HepG2 (cell line): Measurements from ENCODE around the gene TBC1D1. TPM values are rescaled to one million over a fixed set of nuclear protein-coding genes. Genes with fewer than 3 reads are reported as not detected.
A peak's percentile ranks its signal among the peaks of the same experiment; 100 is the strongest.

Experiments used
- ATAC-seq: fragments of 200-7000 bp; cut with Tn5 transposase; 3 replicates; pipeline ENCODE4 v1.9.1; 2020; ENCODE audit warnings: mild to moderate bottlenecking, moderate library complexity
- BruUV-seq: library from RNA; stranded (reverse); fragments of 400-500 nt; replicated peaks from 2 replicates; lab custom pipeline; 2021; lab: Mats Ljungman, UMichigan
- CTCF ChIA-PET: fragments of 300-600 bp; formaldehyde crosslinking; extraction: SDS; loops from one replicate; lab custom pipeline; 2021; ENCODE audit warnings: low total read pairs, inconsistent platforms, low intra/inter-chr PET ratio; lab: Yijun Ruan, JAX
- POLR2A ChIA-PET: fragments of 350-600 bp; sonication (Branson Sonifier 250); formaldehyde crosslinking; loops from one replicate; lab custom pipeline; 2020; ENCODE audit warnings: antibody characterized with exemption, inconsistent platforms; lab: Yijun Ruan, JAX
- DNase-seq: peaks from one replicate; pipeline ENCODE4 v3.0.0-alpha.2; 2015; ENCODE audit warnings: low spot score
- FAIRE-seq: peaks from 3 replicates; lab custom pipeline; 2011; peaks lifted over from hg19 to GRCh38; lab: Jason Lieb, UNC
- H2AFZ ChIP-seq: one replicate; pipeline ENCODE4 v1.6.1; 2011; ENCODE audit warnings: low read length, inconsistent platforms
- H3K27ac ChIP-seq: fragments of 300-600 bp; 3 replicates; pipeline ENCODE4 v1.8.0; 2011; ENCODE audit warnings: mixed run types, mild to moderate bottlenecking, mixed read lengths, low read length, inconsistent platforms; ENCODE audit not compliant: insufficient read depth; ENCODE audit errors: extremely low read length
- H3K27me3 ChIP-seq, 2 experiments: fragments of 200-600 bp in 1 of 2; 2 replicates in 1 of 2; 3 replicates in 1 of 2; pipeline versions ENCODE4 v1.6.0 to v1.8.0; 2011; ENCODE audit warnings: low read length in 2 of 2, mild to moderate bottlenecking in 2 of 2, moderate library complexity in 2 of 2, inconsistent platforms in 1 of 2; ENCODE audit not compliant: insufficient read depth in 2 of 2, control insufficient read depth in 1 of 2
- H3K36me3 ChIP-seq, 2 experiments: fragments of 200-600 bp in 1 of 2; replicated peaks in 1 of 2; 2 replicates in 1 of 2; 3 replicates in 1 of 2; pipeline versions ENCODE4 v1.5.1 to v1.8.0; 2011; ENCODE audit warnings: low read length in 2 of 2, inconsistent platforms in 1 of 2; ENCODE audit not compliant: insufficient read depth in 2 of 2, control insufficient read depth in 1 of 2
- H3K4me1 ChIP-seq: 2 replicates; pipeline ENCODE4 v1.5.1; 2012; ENCODE audit warnings: low read length, inconsistent platforms; ENCODE audit not compliant: insufficient read depth
- H3K4me2 ChIP-seq: 2 replicates; pipeline ENCODE4 v1.6.0; 2011; ENCODE audit warnings: low read depth, low read length, inconsistent platforms
- H3K4me3 ChIP-seq, 3 experiments: fragments of 200-600 bp in 1 of 3; sonication (generic), shearing (Covaris generic) in 1 of 3; replicated peaks in 1 of 3; 2 replicates each; pipeline ENCODE4 v1.5.1; 2011 to 2016; ENCODE audit warnings: low read length in 3 of 3, inconsistent platforms in 2 of 3, low read depth in 2 of 3, mild to moderate bottlenecking in 2 of 3, control low read depth in 1 of 3, mixed read lengths in 1 of 3; ENCODE audit not compliant: insufficient read depth in 1 of 3
- H3K79me2 ChIP-seq: one replicate; pipeline ENCODE4 v1.6.1; 2011; ENCODE audit warnings: low read length, inconsistent platforms; ENCODE audit not compliant: insufficient read depth
- H3K9ac ChIP-seq: 2 replicates; pipeline ENCODE4 v1.6.0; 2011; ENCODE audit warnings: mild to moderate bottlenecking, low read depth, low read length, inconsistent platforms; ENCODE audit not compliant: insufficient read depth
- H3K9me3 ChIP-seq: 2 replicates; pipeline ENCODE4 v1.5.1; 2012; ENCODE audit warnings: mild to moderate bottlenecking, low read length
- H4K20me1 ChIP-seq: 2 replicates; pipeline ENCODE4 v1.6.0; 2011; ENCODE audit warnings: inconsistent platforms, mild to moderate bottlenecking, low read length, moderate library complexity; ENCODE audit not compliant: insufficient read depth
- ETV6 ChIP-seq: sonication (generic); formaldehyde crosslinking; conservative IDR thresholded peaks from 2 replicates; pipeline ENCODE4 v1.4.0; 2020; ENCODE audit warnings: missing genetic modification reagents
- FOXA3 ChIP-seq: IDR thresholded peaks from 2 replicates; pipeline ENCODE4 v1.6.1; 2016; ENCODE audit warnings: missing genetic modification reagents, missing compliant biosample characterization
- HNF1B ChIP-seq: sonication (generic); formaldehyde crosslinking; IDR thresholded peaks from 2 replicates; pipeline ENCODE4 v1.5.1; 2020; ENCODE audit warnings: mild to moderate bottlenecking, moderate library complexity, missing genetic modification reagents
- NCOA5 ChIP-seq: sonication (generic); formaldehyde crosslinking; IDR thresholded peaks from 2 replicates; pipeline ENCODE4 v1.4.0; 2020; ENCODE audit warnings: missing genetic modification reagents
- PRDM10 ChIP-seq: sonication (generic); formaldehyde crosslinking; IDR thresholded peaks from 2 replicates; pipeline ENCODE4 v1.4.0; 2020; ENCODE audit warnings: low read depth, missing genetic modification reagents
- ZMYM3 ChIP-seq: sonication (generic); formaldehyde crosslinking; IDR thresholded peaks from 2 replicates; pipeline ENCODE4 v1.5.1; 2020; ENCODE audit warnings: mild to moderate bottlenecking, missing genetic modification reagents
- ZNF160 ChIP-seq: sonication (generic); formaldehyde crosslinking; IDR thresholded peaks from 2 replicates; pipeline ENCODE4 v1.8.0; 2022; ENCODE audit warnings: mild to moderate bottlenecking, inconsistent platforms, missing genetic modification reagents
- ZNF274 ChIP-seq: sonication (generic); formaldehyde crosslinking; IDR thresholded peaks from 2 replicates; pipeline ENCODE4 v1.5.1; 2020; ENCODE audit warnings: mild to moderate bottlenecking, missing genetic modification reagents
- ZNF430 ChIP-seq: sonication (generic); formaldehyde crosslinking; IDR thresholded peaks from 2 replicates; pipeline ENCODE4 v1.9.0; 2021; ENCODE audit warnings: mild to moderate bottlenecking, missing genetic modification reagents
- ZNF614 ChIP-seq: IDR thresholded peaks from 2 replicates; pipeline ENCODE4 v1.6.1; 2018; ENCODE audit warnings: missing biosample characterization, missing genetic modification reagents, inconsistent platforms, borderline replicate concordance
- ZNF770 ChIP-seq: sonication (generic); formaldehyde crosslinking; IDR thresholded peaks from 2 replicates; pipeline ENCODE4 v1.5.0; 2020; ENCODE audit warnings: mild to moderate bottlenecking, missing genetic modification reagents
- ZSCAN22 ChIP-seq: sonication (generic); formaldehyde crosslinking; IDR thresholded peaks from 2 replicates; pipeline ENCODE4 v1.4.0; 2020; ENCODE audit warnings: mild to moderate bottlenecking, missing genetic modification reagents
- whole genome bisulfite sequencing: methylation state at CpG from one replicate; pipeline ENCODE4 v1.1.6; 2017; ENCODE audit warnings: low lambda C conversion rate; 5-methylcytosine and 5-hydroxymethylcytosine counted together
- in situ Hi-C: cut with HindIII; loops from 2 replicates; pipeline ENCODE4 v1.10.0; 2017; ENCODE audit warnings: low pct_unique_long_range_greater_than_20kb; ENCODE audit not compliant: extremely low pct_ligation_motif_present
- intact Hi-C: fragments of 100-400 bp; cut with micrococcal nuclease; formaldehyde crosslinking; loops from one replicate; pipeline ENCODE4 v1.10.0; 2022; ENCODE audit not compliant: unreplicated experiment
- polyA plus RNA-seq, 8 experiments: library from polyadenylated mRNA; depleted of rRNA in 3 of 8; stranded (reverse) in 7 of 8; unstranded in 1 of 8; fragments of >200 nt; fragmentation: Illumina TruSeq in 4 of 8; extraction: Trizol in 4 of 8; gene quantifications; 2 replicates each; pipeline versions ENCODE4 v1.2.1 to v1.2.3, GENCODE V29; 2011 to 2016; ENCODE audit warnings: low read depth in 4 of 8, missing spikeins in 1 of 8, mixed read lengths in 1 of 8; ENCODE audit not compliant: insufficient read depth in 1 of 8
- total RNA-seq, 5 experiments: library from RNA; depleted of rRNA; stranded (reverse); fragments of >200 nt; fragmentation: Illumina TruSeq; extraction: Trizol; gene quantifications; 2 replicates each; pipeline ENCODE4 v1.2.3, GENCODE V29; 2016; ENCODE audit warnings: low read depth in 1 of 5

The TBC1D1 gene
- total and polyA plus RNA-seq, 2 of the 13 experiments (the other 11 are each of a cell fraction or from before 2014, with no cell fraction given), result 37.3 to 62.8 TPM

GRCh38 chr4:37998226-37998625, 107.3 kb downstream of the TBC1D1 start (continued):
- no peak for TF ChIP-seq HNF1B (CRISPR knock-in tag)
- no peak for TF ChIP-seq ZNF160 (CRISPR knock-in tag)
- TF ChIP-seq FOXA3 (CRISPR knock-in tag), result no peak
- TF ChIP-seq NCOA5 (CRISPR knock-in tag), result no peak
- no peak for TF ChIP-seq ETV6 (CRISPR knock-in tag)
- no peak for TF ChIP-seq ZNF614 (CRISPR knock-in tag)
- TF ChIP-seq, all 625 proteins: peak for 0

GRCh38 chr4:37999000-37999716, 108.3 kb downstream of the TBC1D1 start:
- Histone ChIP-seq H3K27me3 (no peaks in the 10 kb centered on the region), H3K4me1 (peaks cover 20% of the 10 kb centered on the region), H2AFZ (no peak overlapping the region), H3K9me3 (no peaks in the 10 kb centered on the region), H3K36me3 (no peaks in the 10 kb centered on the region), H3K9ac (no peak overlapping the region), H3K4me2 (peak overlapping the region; percentile 20; the same call in 1 of the 2 replicates), H3K79me2 (no peaks in the 10 kb centered on the region), H3K27ac (no peak overlapping the region), H3K4me3 (no peak overlapping the region), H4K20me1 (no peaks in the 10 kb centered on the region)
- 70% methylated on average over 12 of the region's 12 CpGs for WGBS
- POLR2A ChIA-PET, result interaction anchor here (0.6 kb wide), 1 partner anchor 1077 kb away, joined by 3 read pairs; no protein-coding TSS in a partner anchor
- BruUV-seq, result no TSS peak
- in situ Hi-C loops, result no loop called here
- CTCF ChIA-PET, result no interaction called here
- DNase-seq, result no peak
- no peak for FAIRE-seq
- ATAC-seq, result peak; percentile 55; the same call in 2 of the 3 replicates
- intact Hi-C loops, result no loop called here
- TF ChIP-seq ZMYM3 (CRISPR knock-in tag), result 0 out of 2 replicates have a peak, but pooled peaks have one; percentile 37
- TF ChIP-seq ZNF770 (CRISPR knock-in tag), result peak; percentile 70; the same call in 1 of the 2 replicates
- TF ChIP-seq ZSCAN22 (CRISPR knock-in tag), result no peak
- no peak for TF ChIP-seq ZNF274 (CRISPR knock-in tag)
- no peak for TF ChIP-seq ZNF430 (CRISPR knock-in tag)
- TF ChIP-seq PRDM10 (CRISPR knock-in tag), result no peak
